HT1080 (cell line): ENCODE results near the gene ABCA8. TPM values are rescaled to one million over a fixed set of nuclear protein-coding genes. Genes with fewer than 3 reads are reported as not detected.
"Not testable (repeated sequence)": the region's sequence is repeated elsewhere in the genome, so short reads cannot be mapped to it uniquely, and the experiment has no call there.

Experiments used
- DNase-seq: peaks from one replicate; pipeline ENCODE4 v3.0.0-alpha.2; 2015; ENCODE audit warnings: low read depth
- total RNA-seq: library from RNA; depleted of rRNA; stranded (reverse); fragments of >200 nt; shearing (Covaris generic); gene quantifications from 2 replicates; pipeline ENCODE4 v1.2.3, GENCODE V29; 2014

The ABCA8 gene
- total RNA-seq, 1 experiment from 2014 or later = not detected

- DNase-seq = no peak
Observed at GRCh38 chr17:68944435-68945035, 10.7 kb downstream of the ABCA8 start.

GRCh38 chr17:68943812-68944182 is 11.4 kb downstream of the ABCA8 start:
- DNase-seq = not testable (repeated sequence)

GRCh38 chr17:68943123-68943811 is 11.9 kb downstream of the ABCA8 start:
- DNase-seq = no peak

GRCh38 chr17:68942389-68942788 is 12.8 kb downstream of the ABCA8 start:
- DNase-seq = no peak

- DNase-seq = no peak
Observed at GRCh38 chr17:68941761-68942160, 13.4 kb downstream of the ABCA8 start.

GRCh38 chr17:68939195-68939594 is 16.0 kb downstream of the ABCA8 start:
- DNase-seq = no peak

- DNase-seq = no peak
Observed at GRCh38 chr17:68937890-68938514, 17.2 kb downstream of the ABCA8 start.

GRCh38 chr17:68927516-68927915 is 27.7 kb downstream of the ABCA8 start:
- no peak for DNase-seq

- no peak for DNase-seq
Observed at GRCh38 chr17:68924793-68925720, 30.1 kb downstream of the ABCA8 start.

GRCh38 chr17:68910789-68911431 is 44.3 kb downstream of the ABCA8 start:
- DNase-seq = no peak

- no peak for DNase-seq
Observed at GRCh38 chr17:68910251-68910705, 44.9 kb downstream of the ABCA8 start.

- peak; percentile 72 for DNase-seq
Observed at GRCh38 chr17:68909066-68909465, 46.1 kb downstream of the ABCA8 start.

GRCh38 chr17:68908045-68908444 is 47.1 kb downstream of the ABCA8 start:
- DNase-seq = no peak

GRCh38 chr17:68906638-68907037 is 48.6 kb downstream of the ABCA8 start:
- DNase-seq = no peak

GRCh38 chr17:68903286-68903685 is 51.9 kb downstream of the ABCA8 start:
- DNase-seq = no peak

- no peak for DNase-seq
Observed at GRCh38 chr17:68897557-68897956, 57.6 kb downstream of the ABCA8 start.

- peak; percentile 13 for DNase-seq
Observed at GRCh38 chr17:68892658-68893057, 62.5 kb downstream of the ABCA8 start.

GRCh38 chr17:68892193-68892592 is 63.0 kb downstream of the ABCA8 start:
- DNase-seq = no peak

- DNase-seq = no peak
Observed at GRCh38 chr17:68886401-68886800, 68.8 kb downstream of the ABCA8 start.

GRCh38 chr17:68884888-68885287 is 70.3 kb downstream of the ABCA8 start:
- DNase-seq = no peak
